Measurements from ENCODE around the gene SLC35G1. TPM values are rescaled to one million over a fixed set of nuclear protein-coding genes. Genes with fewer than 3 reads are reported as not detected.

SLC35G1 gene
- total RNA-seq, 1 donor from 2014 or later, result 10.7 TPM

- H3K9me3 Mint-ChIP-seq, result no peaks in the 10 kb centered on the region
- DNase-seq (ENCODE audit: low read depth, low spot score), result no peak
- no peaks in the 10 kb centered on the region for H3K4me1 Mint-ChIP-seq
- no peak overlapping the region for H3K27ac Mint-ChIP-seq (ENCODE audit: unreplicated experiment)
- H3K4me3 Mint-ChIP-seq, result no peak overlapping the region
- peaks cover 20% of the 10 kb centered on the region for H3K36me3 Mint-ChIP-seq (ENCODE audit: low read depth)
- no peaks in the 10 kb centered on the region for H3K27me3 Mint-ChIP-seq (ENCODE audit: low read depth)
- TF ChIP-seq CTCF (conservative IDR thresholded peaks at IDR 0.05), result no peak
Observed at GRCh38 chr10:93907059-93907458, 13.3 kb downstream of the SLC35G1 start.

DNA sequence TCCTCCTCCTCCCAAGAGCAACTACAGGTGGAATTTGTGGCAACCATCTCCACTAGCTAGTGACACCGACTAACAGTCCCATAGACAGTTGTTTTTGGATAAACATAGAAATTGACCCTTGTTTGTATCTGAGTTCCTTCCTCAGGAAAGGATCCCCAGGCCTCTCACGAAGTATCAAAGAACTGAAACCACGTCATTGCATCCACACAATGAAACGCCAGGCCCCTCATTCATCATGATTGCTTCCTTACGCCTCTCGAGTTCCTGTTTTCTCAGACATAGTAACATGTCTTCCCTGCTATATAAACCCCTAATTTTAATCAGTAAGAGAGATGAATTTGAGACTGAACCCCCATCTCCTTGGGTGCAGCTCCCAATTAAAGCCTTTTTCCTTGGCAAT, 18.1 kb downstream of the SLC35G1 start:
- Mint-ChIP-seq H3K36me3 (ENCODE audit: low read depth) (peaks cover 14% of the 10 kb centered on the region), H3K27me3 (ENCODE audit: low read depth) (no peaks in the 10 kb centered on the region), H3K9me3 (no peaks in the 10 kb centered on the region), H3K4me1 (no peaks in the 10 kb centered on the region), H3K27ac (ENCODE audit: unreplicated experiment) (peak overlapping the region; percentile 59), H3K4me3 (no peak overlapping the region)
- TF ChIP-seq CTCF (conservative IDR thresholded peaks at IDR 0.05), result no peak
- no peak for DNase-seq (ENCODE audit: low read depth, low spot score)

DNA sequence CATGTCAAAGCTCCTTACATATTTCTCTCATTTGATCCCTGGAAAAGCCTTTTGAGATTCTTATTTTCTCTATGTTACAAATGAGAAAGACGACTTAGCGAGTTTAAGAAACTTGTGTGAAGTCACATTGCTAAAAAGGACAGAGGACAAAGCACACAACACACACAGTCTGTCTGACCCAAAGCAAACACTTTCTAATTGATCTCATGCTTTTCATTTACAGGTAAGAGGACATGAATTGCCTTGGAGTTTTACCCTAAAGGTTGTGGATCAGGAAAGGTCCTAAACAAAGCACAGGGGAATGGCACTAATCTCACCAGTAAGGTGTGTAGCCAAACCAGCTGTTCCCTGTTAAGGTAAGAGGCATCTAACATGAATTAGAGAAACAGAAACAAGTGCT, 18.7 kb downstream of the SLC35G1 start:
- Mint-ChIP-seq H3K36me3 (ENCODE audit: low read depth) (peaks cover 11% of the 10 kb centered on the region), H3K4me1 (no peaks in the 10 kb centered on the region), H3K27me3 (ENCODE audit: low read depth) (no peaks in the 10 kb centered on the region), H3K4me3 (no peak overlapping the region), H3K9me3 (no peaks in the 10 kb centered on the region), H3K27ac (ENCODE audit: unreplicated experiment) (no peak overlapping the region)
- no peak for TF ChIP-seq CTCF (conservative IDR thresholded peaks at IDR 0.05)
- DNase-seq (ENCODE audit: low read depth, low spot score), result no peak

- no peaks in the 10 kb centered on the region for H3K9me3 Mint-ChIP-seq
- DNase-seq (ENCODE audit: low read depth, low spot score), result no peak
- TF ChIP-seq CTCF (conservative IDR thresholded peaks at IDR 0.05), result no peak
Observed at GRCh38 chr10:93913706-93914105, 19.9 kb downstream of the SLC35G1 start.

GRCh38 chr10:93915598-93915997, 21.8 kb downstream of the SLC35G1 start:
- no peaks in the 10 kb centered on the region for H3K27me3 Mint-ChIP-seq (ENCODE audit: low read depth)
- no peaks in the 10 kb centered on the region for H3K9me3 Mint-ChIP-seq
- peaks cover 7% of the 10 kb centered on the region for H3K36me3 Mint-ChIP-seq (ENCODE audit: low read depth)
- no peak for DNase-seq (ENCODE audit: low read depth, low spot score)
- no peak overlapping the region for H3K4me3 Mint-ChIP-seq
- TF ChIP-seq CTCF (conservative IDR thresholded peaks at IDR 0.05), result no peak
- H3K4me1 Mint-ChIP-seq, result no peaks in the 10 kb centered on the region
- no peak overlapping the region for H3K27ac Mint-ChIP-seq (ENCODE audit: unreplicated experiment)

More at GRCh38 chr10:93913706-93914105, 19.9 kb downstream of the SLC35G1 start:
- Mint-ChIP-seq H3K4me3 (no peak overlapping the region), H3K4me1 (no peaks in the 10 kb centered on the region), H3K27me3 (ENCODE audit: low read depth) (no peaks in the 10 kb centered on the region), H3K36me3 (ENCODE audit: low read depth) (peaks cover 5% of the 10 kb centered on the region), H3K27ac (ENCODE audit: unreplicated experiment) (peak overlapping the region; percentile 12)
